ENCODE measurements around the gene PSD2. TPM values are rescaled to one million over a fixed set of nuclear protein-coding genes. Genes with fewer than 3 reads are reported as not detected.

Gene PSD2
- polyA plus RNA-seq, 3 donors: not detected

- Mint-ChIP-seq H3K4me3 (peak overlapping the region in 1 of 2 donors; percentile 83), H3K36me3 (peaks cover 0 to 3% of the 10 kb centered on the region in 2 donors), H3K9me3 (peaks cover 0 to 4% (median 2%) of the 10 kb centered on the region in 7 donors), H3K4me1 (peaks cover 10% of the 10 kb centered on the region), H3K27me3 (ENCODE audit: low read depth in 3 of 3) (peaks cover 84 to 93% (median 88%) of the 10 kb centered on the region in 3 donors), H3K27ac (no peak overlapping the region)
- Histone ChIP-seq H3K4me1 (ENCODE audit: control insufficient read depth in 1 of 2, insufficient read depth in 2 of 2, low read length in 2 of 2) (no peaks in the 10 kb centered on the region), H3K27me3 (ENCODE audit: control insufficient read depth in 2 of 2, insufficient read depth in 2 of 2, low read length in 2 of 2) (peaks cover 48 to 93% of the 10 kb centered on the region in 2 donors), H3K9me3 (replicated peaks in 1 of 2; ENCODE audit: control insufficient read depth in 1 of 2, insufficient read depth in 1 of 2, low read length in 2 of 2) (peaks cover 0 to 11% of the 10 kb centered on the region in 2 donors), H3K27ac (ENCODE audit: low read depth in 1 of 2, low read length in 2 of 2) (no peak overlapping the region), H3K36me3 (replicated peaks in 1 of 2; ENCODE audit: control insufficient read depth in 1 of 2, insufficient read depth in 2 of 2, low read length in 2 of 2) (no peaks in the 10 kb centered on the region), H2AFZ (ENCODE audit: insufficient read depth, low read depth, low read length, poor library complexity, severe bottlenecking) (no peak overlapping the region), H3K9ac (ENCODE audit: insufficient read depth, low read length, poor library complexity, severe bottlenecking) (no peak overlapping the region), H3K79me2 (ENCODE audit: insufficient read depth, low read length) (no peaks in the 10 kb centered on the region), H4K20me1 (ENCODE audit: insufficient read depth, low read length) (no peaks in the 10 kb centered on the region), H3K4me3 (replicated peaks in 1 of 3; ENCODE audit: low read depth in 2 of 3, low read length in 3 of 3) (no peak overlapping the region), H3K4me2 (replicated peaks; ENCODE audit: extremely low read depth, low read length, poor library complexity, severe bottlenecking) (no peak overlapping the region)
- 70% methylated on average over 4 of the region's 6 CpGs for WGBS (ENCODE audit: insufficient coverage)
- TF ChIP-seq CTCF (IDR thresholded peaks at IDR 0.05): no peak
- no peak for DNase-seq
- intact Hi-C loops (cut with micrococcal nuclease): no loop called here
Observed at GRCh38 chr5:139760066-139761056, 35.2 kb upstream of the PSD2 start.

GRCh38 chr5:139761057-139761450 lies 34.6 kb upstream of the PSD2 start:
- Mint-ChIP-seq H3K4me1 (peaks cover 11% of the 10 kb centered on the region), H3K27ac (no peak overlapping the region), H3K4me3 (peak overlapping the region in 1 of 2 donors; percentile 58), H3K36me3 (peaks cover 0 to 3% of the 10 kb centered on the region in 2 donors), H3K27me3 (ENCODE audit: low read depth in 3 of 3) (peaks cover 80 to 91% (median 81%) of the 10 kb centered on the region in 3 donors), H3K9me3 (peaks cover 0 to 4% (median 2%) of the 10 kb centered on the region in 7 donors)
- no peaks in the 10 kb centered on the region for H4K20me1 ChIP-seq (ENCODE audit: insufficient read depth, low read length)
- no peak overlapping the region for H2AFZ ChIP-seq (ENCODE audit: insufficient read depth, low read depth, low read length, poor library complexity, severe bottlenecking)
- H3K9me3 ChIP-seq (replicated peaks in 1 of 2; ENCODE audit: control insufficient read depth in 1 of 2, insufficient read depth in 1 of 2, low read length in 2 of 2): peaks cover 0 to 7% of the 10 kb centered on the region in 2 donors
- no peak overlapping the region for H3K4me2 ChIP-seq (replicated peaks; ENCODE audit: extremely low read depth, low read length, poor library complexity, severe bottlenecking)
- no peak overlapping the region for H3K4me3 ChIP-seq (replicated peaks in 1 of 3; ENCODE audit: low read depth in 2 of 3, low read length in 3 of 3)
- 100% methylated on average over 1 of the region's 3 CpGs for WGBS (ENCODE audit: insufficient coverage)
- no peak overlapping the region for H3K27ac ChIP-seq (ENCODE audit: low read depth in 1 of 2, low read length in 2 of 2)
- no peaks in the 10 kb centered on the region for H3K79me2 ChIP-seq (ENCODE audit: insufficient read depth, low read length)
- intact Hi-C loops (cut with micrococcal nuclease): no loop called here
- peaks cover 46 to 87% of the 10 kb centered on the region in 2 donors for H3K27me3 ChIP-seq (ENCODE audit: control insufficient read depth in 2 of 2, insufficient read depth in 2 of 2, low read length in 2 of 2)
- no peak for DNase-seq
- no peak for TF ChIP-seq CTCF (IDR thresholded peaks at IDR 0.05)
- H3K9ac ChIP-seq (ENCODE audit: insufficient read depth, low read length, poor library complexity, severe bottlenecking): no peak overlapping the region
- no peaks in the 10 kb centered on the region for H3K4me1 ChIP-seq (ENCODE audit: control insufficient read depth in 1 of 2, insufficient read depth in 2 of 2, low read length in 2 of 2)
- H3K36me3 ChIP-seq (replicated peaks in 1 of 2; ENCODE audit: control insufficient read depth in 1 of 2, insufficient read depth in 2 of 2, low read length in 2 of 2): no peaks in the 10 kb centered on the region
